WTC11 (cell line): ENCODE results near the gene GALNT17.

Experiments used
- CREB1 ChIP-seq: sonication (generic); formaldehyde crosslinking; IDR thresholded peaks from 2 replicates; pipeline ENCODE4 v1.8.0; 2023; ENCODE audit warnings: mild to moderate bottlenecking, missing genetic modification reagents
- JUN ChIP-seq: sonication (generic); formaldehyde crosslinking; IDR thresholded peaks from 2 replicates; pipeline ENCODE4 v1.8.0; 2023; ENCODE audit warnings: mild to moderate bottlenecking, missing genetic modification reagents
- NR3C1 ChIP-seq: sonication (generic); formaldehyde crosslinking; conservative IDR thresholded peaks from 2 replicates; pipeline ENCODE4 v1.8.1; 2023; ENCODE audit warnings: low read depth, mild to moderate bottlenecking, missing genetic modification reagents
- SP1 ChIP-seq: sonication (generic); formaldehyde crosslinking; conservative IDR thresholded peaks from 2 replicates; pipeline ENCODE4 v1.8.1; 2022; ENCODE audit warnings: missing genetic modification reagents
- TEAD1 ChIP-seq: sonication (generic); formaldehyde crosslinking; IDR thresholded peaks from 2 replicates; pipeline ENCODE4 v1.8.0; 2022; ENCODE audit warnings: mild to moderate bottlenecking, missing genetic modification reagents
- TP53 ChIP-seq: sonication (generic); formaldehyde crosslinking; IDR thresholded peaks from 2 replicates; pipeline ENCODE4 v1.8.1; 2023; ENCODE audit warnings: mild to moderate bottlenecking, missing genetic modification reagents
- ZBTB21 ChIP-seq: sonication (generic); formaldehyde crosslinking; IDR thresholded peaks from 2 replicates; pipeline ENCODE4 v1.8.1; 2023; ENCODE audit warnings: mild to moderate bottlenecking, missing genetic modification reagents, borderline replicate concordance
- TF ChIP-seq, protein P1 (sequence below): fragments of 200-600 bp; IDR thresholded peaks from 2 replicates; pipeline ENCODE4 v1.8.0; 2022; ENCODE audit warnings: antibody characterized with exemption
- TF ChIP-seq, protein P2 (sequence below): sonication (generic); formaldehyde crosslinking; IDR thresholded peaks from 2 replicates; pipeline ENCODE4 v1.8.1; 2023; ENCODE audit warnings: mild to moderate bottlenecking, missing genetic modification reagents
- TF ChIP-seq, protein P3 (sequence below): fragments of 250-450 bp; sonication (Bioruptor Pico); IDR thresholded peaks from 2 replicates; pipeline ENCODE4 v2.1.2; 2022; ENCODE audit warnings: mild to moderate bottlenecking, moderate library complexity
- TF ChIP-seq, protein P4 (sequence below): sonication (generic); formaldehyde crosslinking; IDR thresholded peaks from 2 replicates; pipeline ENCODE4 v1.8.1; 2022; ENCODE audit warnings: low read depth, missing genetic modification reagents, borderline replicate concordance
- TF ChIP-seq, protein P5 (sequence below): sonication (generic); formaldehyde crosslinking; IDR thresholded peaks from 2 replicates; pipeline ENCODE4 v1.8.0; 2022; ENCODE audit warnings: mild to moderate bottlenecking, missing genetic modification reagents
- TF ChIP-seq, protein P6 (sequence below): sonication (generic); formaldehyde crosslinking; IDR thresholded peaks from 2 replicates; pipeline ENCODE4 v1.8.1; 2023; ENCODE audit warnings: mild to moderate bottlenecking, missing genetic modification reagents, moderate library complexity

DNA sequence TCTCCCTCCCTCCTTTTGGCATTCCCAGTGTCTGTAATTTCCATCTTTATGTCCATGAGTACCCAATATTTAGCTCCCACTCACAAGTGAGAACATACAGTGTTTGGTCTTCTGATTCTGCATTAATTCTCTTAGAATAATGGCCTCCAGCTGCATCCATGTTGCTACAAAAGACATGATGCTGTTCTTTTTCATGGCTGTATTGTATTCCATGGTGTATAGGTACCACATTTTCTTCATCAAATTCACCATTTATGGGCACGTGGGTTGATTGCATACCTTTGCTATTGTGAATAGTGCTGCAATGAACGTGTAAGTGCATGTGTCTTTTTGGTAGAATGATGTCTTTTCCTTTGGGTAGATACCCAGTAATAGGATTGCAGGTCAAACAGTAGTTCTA, 576.8 kb downstream of the GALNT17 start:
- TF ChIP-seq SP1 (CRISPR knock-in tag) (no peak), TEAD1 (CRISPR knock-in tag) (no peak), CREB1 (no peak), ZBTB21 (CRISPR knock-in tag) (no peak), NR3C1 (CRISPR knock-in tag) (no peak), TP53 (CRISPR knock-in tag) (no peak), JUN (CRISPR knock-in tag) (no peak)
- TF ChIP-seq, protein P1, sequence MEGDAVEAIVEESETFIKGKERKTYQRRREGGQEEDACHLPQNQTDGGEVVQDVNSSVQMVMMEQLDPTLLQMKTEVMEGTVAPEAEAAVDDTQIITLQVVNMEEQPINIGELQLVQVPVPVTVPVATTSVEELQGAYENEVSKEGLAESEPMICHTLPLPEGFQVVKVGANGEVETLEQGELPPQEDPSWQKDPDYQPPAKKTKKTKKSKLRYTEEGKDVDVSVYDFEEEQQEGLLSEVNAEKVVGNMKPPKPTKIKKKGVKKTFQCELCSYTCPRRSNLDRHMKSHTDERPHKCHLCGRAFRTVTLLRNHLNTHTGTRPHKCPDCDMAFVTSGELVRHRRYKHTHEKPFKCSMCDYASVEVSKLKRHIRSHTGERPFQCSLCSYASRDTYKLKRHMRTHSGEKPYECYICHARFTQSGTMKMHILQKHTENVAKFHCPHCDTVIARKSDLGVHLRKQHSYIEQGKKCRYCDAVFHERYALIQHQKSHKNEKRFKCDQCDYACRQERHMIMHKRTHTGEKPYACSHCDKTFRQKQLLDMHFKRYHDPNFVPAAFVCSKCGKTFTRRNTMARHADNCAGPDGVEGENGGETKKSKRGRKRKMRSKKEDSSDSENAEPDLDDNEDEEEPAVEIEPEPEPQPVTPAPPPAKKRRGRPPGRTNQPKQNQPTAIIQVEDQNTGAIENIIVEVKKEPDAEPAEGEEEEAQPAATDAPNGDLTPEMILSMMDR = no peak
- TF ChIP-seq, protein P2, sequence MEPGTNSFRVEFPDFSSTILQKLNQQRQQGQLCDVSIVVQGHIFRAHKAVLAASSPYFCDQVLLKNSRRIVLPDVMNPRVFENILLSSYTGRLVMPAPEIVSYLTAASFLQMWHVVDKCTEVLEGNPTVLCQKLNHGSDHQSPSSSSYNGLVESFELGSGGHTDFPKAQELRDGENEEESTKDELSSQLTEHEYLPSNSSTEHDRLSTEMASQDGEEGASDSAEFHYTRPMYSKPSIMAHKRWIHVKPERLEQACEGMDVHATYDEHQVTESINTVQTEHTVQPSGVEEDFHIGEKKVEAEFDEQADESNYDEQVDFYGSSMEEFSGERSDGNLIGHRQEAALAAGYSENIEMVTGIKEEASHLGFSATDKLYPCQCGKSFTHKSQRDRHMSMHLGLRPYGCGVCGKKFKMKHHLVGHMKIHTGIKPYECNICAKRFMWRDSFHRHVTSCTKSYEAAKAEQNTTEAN (CRISPR knock-in tag) = no peak
- TF ChIP-seq, protein P3, sequence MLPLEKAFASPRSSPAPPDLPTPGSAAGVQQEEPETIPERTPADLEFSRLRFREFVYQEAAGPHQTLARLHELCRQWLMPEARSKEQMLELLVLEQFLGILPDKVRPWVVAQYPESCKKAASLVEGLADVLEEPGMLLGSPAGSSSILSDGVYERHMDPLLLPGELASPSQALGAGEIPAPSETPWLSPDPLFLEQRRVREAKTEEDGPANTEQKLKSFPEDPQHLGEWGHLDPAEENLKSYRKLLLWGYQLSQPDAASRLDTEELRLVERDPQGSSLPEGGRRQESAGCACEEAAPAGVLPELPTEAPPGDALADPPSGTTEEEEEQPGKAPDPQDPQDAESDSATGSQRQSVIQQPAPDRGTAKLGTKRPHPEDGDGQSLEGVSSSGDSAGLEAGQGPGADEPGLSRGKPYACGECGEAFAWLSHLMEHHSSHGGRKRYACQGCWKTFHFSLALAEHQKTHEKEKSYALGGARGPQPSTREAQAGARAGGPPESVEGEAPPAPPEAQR (CRISPR knock-in tag) = no peak
- TF ChIP-seq, protein P4, sequence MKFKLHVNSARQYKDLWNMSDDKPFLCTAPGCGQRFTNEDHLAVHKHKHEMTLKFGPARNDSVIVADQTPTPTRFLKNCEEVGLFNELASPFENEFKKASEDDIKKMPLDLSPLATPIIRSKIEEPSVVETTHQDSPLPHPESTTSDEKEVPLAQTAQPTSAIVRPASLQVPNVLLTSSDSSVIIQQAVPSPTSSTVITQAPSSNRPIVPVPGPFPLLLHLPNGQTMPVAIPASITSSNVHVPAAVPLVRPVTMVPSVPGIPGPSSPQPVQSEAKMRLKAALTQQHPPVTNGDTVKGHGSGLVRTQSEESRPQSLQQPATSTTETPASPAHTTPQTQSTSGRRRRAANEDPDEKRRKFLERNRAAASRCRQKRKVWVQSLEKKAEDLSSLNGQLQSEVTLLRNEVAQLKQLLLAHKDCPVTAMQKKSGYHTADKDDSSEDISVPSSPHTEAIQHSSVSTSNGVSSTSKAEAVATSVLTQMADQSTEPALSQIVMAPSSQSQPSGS = no peak
- TF ChIP-seq, protein P5, sequence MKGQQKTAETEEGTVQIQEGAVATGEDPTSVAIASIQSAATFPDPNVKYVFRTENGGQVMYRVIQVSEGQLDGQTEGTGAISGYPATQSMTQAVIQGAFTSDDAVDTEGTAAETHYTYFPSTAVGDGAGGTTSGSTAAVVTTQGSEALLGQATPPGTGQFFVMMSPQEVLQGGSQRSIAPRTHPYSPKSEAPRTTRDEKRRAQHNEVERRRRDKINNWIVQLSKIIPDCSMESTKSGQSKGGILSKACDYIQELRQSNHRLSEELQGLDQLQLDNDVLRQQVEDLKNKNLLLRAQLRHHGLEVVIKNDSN (CRISPR knock-in tag) = no peak
- TF ChIP-seq, protein P6, sequence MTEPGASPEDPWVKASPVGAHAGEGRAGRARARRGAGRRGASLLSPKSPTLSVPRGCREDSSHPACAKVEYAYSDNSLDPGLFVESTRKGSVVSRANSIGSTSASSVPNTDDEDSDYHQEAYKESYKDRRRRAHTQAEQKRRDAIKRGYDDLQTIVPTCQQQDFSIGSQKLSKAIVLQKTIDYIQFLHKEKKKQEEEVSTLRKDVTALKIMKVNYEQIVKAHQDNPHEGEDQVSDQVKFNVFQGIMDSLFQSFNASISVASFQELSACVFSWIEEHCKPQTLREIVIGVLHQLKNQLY (CRISPR knock-in tag) = no peak
